ES-I3 (cell line): ENCODE data around the gene LARP7.
"Not testable (repeated sequence)": the region's sequence is repeated elsewhere in the genome, so short reads cannot be mapped to it uniquely, and the experiment has no call there.

Experiments used
- H3K36me3 ChIP-seq: 2 replicates; pipeline ENCODE4 v1.6.1; 2013; ENCODE audit warnings: mild to moderate bottlenecking, low read length, control low read depth, moderate library complexity; ENCODE audit not compliant: insufficient read depth
- H3K4me1 ChIP-seq: 2 replicates; pipeline ENCODE4 v1.6.1; 2013; ENCODE audit warnings: mild to moderate bottlenecking, control low read depth, low read length; ENCODE audit not compliant: insufficient read depth
- H3K9ac ChIP-seq: 2 replicates; pipeline ENCODE4 v1.6.1; 2013; ENCODE audit warnings: low read depth, mild to moderate bottlenecking, low read length, moderate library complexity
- H3K9me3 ChIP-seq: 2 replicates; pipeline ENCODE4 v1.6.1; 2013; ENCODE audit warnings: mild to moderate bottlenecking, low read length, moderate library complexity; ENCODE audit not compliant: control insufficient read depth, insufficient read depth

LARP7 gene

GRCh38 chr4:112644595-112645535 is 7.9 kb downstream of the LARP7 start:
- H3K9ac ChIP-seq, H3K4me1 ChIP-seq, H3K9me3 ChIP-seq: not testable (repeated sequence)
- peaks cover 15% of the 10 kb centered on the region for H3K36me3 ChIP-seq

DNA sequence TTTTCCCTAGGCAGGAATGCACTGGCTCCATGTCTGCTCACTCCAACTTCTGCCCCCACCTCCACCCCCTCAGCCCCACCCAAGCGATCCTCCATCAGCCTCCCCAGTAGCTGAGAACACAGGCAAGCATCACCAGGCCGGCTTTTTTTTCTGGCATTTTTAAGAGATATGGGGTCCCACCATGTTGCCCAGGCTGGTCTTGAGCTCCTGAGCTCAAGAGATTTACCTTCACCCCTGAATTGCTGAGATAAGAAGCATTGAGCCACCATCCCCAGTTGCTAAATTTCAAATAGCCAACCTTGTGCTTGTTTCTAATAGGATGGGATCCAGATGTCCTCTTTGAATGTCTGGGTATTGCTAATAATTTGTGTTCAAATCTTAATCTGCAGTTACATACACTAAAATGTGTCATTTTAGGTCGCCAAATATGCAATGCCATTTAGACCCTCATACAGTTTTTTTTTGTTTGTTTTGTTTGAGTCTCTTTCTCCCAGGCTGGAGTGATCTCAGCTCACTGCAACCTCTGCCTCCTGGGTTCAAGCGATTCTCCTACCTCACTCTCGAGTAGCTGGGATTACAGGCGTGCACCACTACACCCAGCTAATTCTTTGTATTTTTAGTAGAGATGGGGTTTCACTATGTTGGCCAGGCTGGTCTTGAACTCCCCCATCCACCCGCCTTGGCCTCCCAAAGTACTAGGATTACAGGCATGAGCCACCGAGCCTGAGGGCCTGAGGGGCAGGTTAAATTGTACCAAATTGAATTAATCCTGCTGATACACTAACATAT is 8.8 kb downstream of the LARP7 start:
- 0 out of 2 replicates have a peak, but pooled peaks cover 4% of the 10 kb centered on the region for H3K9me3 ChIP-seq
- H3K9ac ChIP-seq, result peak overlapping the region; percentile 84
- H3K36me3 ChIP-seq, result peaks cover 15% of the 10 kb centered on the region
- H3K4me1 ChIP-seq, result no peaks in the 10 kb centered on the region

- peaks cover 15% of the 10 kb centered on the region for H3K36me3 ChIP-seq
- H3K9ac ChIP-seq, result peak overlapping the region; percentile 84
- H3K4me1 ChIP-seq, result no peaks in the 10 kb centered on the region
- 0 out of 2 replicates have a peak, but pooled peaks cover 4% of the 10 kb centered on the region for H3K9me3 ChIP-seq
Observed at GRCh38 chr4:112646632-112647537, 9.9 kb downstream of the LARP7 start.

- Histone ChIP-seq H3K9ac (peak overlapping the region; percentile 84), H3K36me3 (peaks cover 15% of the 10 kb centered on the region), H3K9me3 (0 out of 2 replicates have a peak, but pooled peaks cover 4% of the 10 kb centered on the region), H3K4me1 (peaks cover 3% of the 10 kb centered on the region; the same call in 1 of the 2 replicates)
Observed at GRCh38 chr4:112647785-112648184, 10.8 kb downstream of the LARP7 start.

DNA sequence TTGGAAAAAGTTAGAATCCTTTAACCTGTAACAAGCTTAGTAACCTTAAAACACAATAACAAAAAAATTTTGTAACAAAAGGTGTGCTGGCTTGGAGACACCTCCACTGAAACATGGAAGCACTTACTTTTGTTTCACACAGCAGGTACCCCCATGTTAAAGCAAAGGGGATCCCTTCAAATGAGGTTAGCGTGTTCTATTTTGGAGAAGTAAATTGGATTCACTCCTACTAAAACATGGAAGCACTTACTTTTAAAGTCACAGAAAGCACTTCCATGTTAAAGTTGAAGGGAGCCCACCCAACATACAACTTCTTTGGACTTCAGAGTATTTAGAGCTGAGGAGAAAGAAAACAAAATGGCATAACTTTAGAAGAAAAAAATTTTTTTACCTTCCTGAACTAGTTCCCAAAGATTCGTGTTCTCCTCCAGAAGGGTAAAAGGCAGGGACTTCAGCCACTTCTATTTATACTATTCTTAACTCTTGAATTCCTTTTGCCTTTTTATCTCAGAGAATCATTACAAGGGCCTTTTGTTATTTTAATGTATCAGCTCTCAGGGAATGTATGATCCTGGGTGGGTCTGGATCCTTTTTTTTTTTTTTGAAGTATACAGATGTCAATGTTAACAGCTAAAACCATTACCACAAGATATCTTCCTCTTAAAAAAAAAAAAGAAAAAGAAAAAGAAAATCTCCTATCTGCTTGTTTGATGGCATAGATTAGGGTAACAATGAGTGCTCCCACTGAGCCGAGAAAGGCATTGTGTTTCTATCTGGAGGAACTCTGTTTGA is 11.5 kb downstream of the LARP7 start:
- peaks cover 6% of the 10 kb centered on the region for H3K4me1 ChIP-seq
- peak overlapping the region; percentile 84 for H3K9ac ChIP-seq
- peaks cover 15% of the 10 kb centered on the region for H3K36me3 ChIP-seq
- 0 out of 2 replicates have a peak, but pooled peaks cover 4% of the 10 kb centered on the region for H3K9me3 ChIP-seq

DNA sequence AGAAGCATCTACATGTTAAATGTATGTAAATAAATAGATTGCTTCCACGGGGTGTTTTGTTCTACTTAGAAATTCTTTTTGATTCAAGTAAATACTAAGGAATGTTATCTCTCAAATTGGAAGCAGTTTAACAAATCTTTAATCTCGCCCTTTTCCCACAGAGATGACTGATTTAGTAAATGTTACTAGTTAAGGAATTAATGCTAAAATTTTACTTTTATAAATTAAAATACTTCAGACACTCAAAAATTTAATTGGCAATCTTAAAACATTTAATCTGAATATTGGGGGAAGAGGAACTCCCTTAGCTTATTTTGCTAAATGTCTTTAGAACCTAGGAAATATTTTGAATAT is 12.1 kb downstream of the LARP7 start:
- peaks cover 12% of the 10 kb centered on the region for H3K4me1 ChIP-seq
- peaks cover 15% of the 10 kb centered on the region for H3K36me3 ChIP-seq
- H3K9me3 ChIP-seq, result 0 out of 2 replicates have a peak, but pooled peaks cover 4% of the 10 kb centered on the region
- H3K9ac ChIP-seq, result peak overlapping the region; percentile 84

DNA sequence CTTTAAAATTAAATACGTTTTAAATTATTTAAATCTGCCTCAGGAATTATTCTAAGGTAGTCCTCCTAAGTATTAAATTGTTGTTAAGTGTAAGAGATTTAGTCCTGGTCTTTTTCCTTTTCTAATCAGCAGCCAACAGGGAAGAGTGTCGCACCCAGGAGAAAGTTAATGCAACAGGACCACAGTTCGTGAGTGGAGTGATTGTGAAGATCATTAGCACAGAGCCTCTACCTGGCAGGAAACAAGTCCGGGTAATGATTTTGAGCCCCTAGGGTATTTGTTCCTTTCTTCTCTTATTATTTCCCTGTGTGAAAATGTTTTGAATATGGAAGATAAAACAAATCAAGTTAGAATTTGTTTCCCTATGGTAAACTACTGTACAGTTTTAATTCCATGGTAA is 13.4 kb downstream of the LARP7 start:
- Histone ChIP-seq H3K36me3 (peaks cover 15% of the 10 kb centered on the region), H3K9ac (peak overlapping the region; percentile 84), H3K9me3 (0 out of 2 replicates have a peak, but pooled peaks cover 4% of the 10 kb centered on the region), H3K4me1 (peaks cover 24% of the 10 kb centered on the region)

DNA sequence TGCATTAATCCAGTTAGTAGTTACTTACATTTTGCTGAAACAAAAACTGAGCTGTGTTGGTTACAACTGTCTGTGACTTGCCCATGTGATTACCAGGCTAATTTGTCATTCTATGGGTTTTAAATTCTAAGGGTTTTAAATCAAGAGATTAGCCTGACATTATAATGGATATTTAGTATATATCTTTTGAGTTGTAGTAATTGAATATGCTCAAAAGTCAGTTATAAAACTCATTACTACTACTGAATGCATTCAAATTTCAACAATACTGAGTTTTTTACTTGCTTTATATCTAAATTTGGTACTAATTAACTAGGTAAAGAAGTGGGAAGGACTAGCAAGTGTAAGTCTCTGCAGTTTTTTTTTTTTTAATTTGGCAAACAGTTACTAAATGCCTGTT is 14.7 kb downstream of the LARP7 start:
- Histone ChIP-seq H3K9me3 (0 out of 2 replicates have a peak, but pooled peaks cover 4% of the 10 kb centered on the region), H3K36me3 (peaks cover 15% of the 10 kb centered on the region), H3K4me1 (peaks cover 30% of the 10 kb centered on the region), H3K9ac (peak overlapping the region; percentile 84)

GRCh38 chr4:112652216-112652615 is 15.3 kb downstream of the LARP7 start:
- Histone ChIP-seq H3K36me3 (peaks cover 10% of the 10 kb centered on the region), H3K4me1 (peaks cover 30% of the 10 kb centered on the region), H3K9ac (peak overlapping the region; percentile 84; the same call in 1 of the 2 replicates), H3K9me3 (0 out of 2 replicates have a peak, but pooled peaks cover under 1% of the 10 kb centered on the region)

DNA sequence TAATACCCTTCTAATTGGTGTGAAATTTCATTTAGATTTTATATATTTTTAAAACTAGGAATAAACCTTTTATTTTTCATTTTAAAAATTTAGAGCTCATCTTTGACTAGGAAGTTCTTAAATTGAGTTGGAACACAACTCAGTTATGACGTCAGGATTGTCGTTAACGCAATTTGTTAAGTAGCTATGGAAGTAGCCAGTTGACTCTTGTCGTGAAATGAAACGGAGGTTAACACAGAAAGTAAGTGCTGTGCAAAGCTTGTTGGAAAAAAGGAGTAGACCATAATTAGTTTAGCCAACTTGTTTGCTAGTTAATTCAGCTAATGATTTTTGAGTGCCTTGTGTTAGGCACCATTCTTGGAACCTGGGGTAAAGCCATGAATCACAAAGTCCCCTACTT is 18.3 kb downstream of the LARP7 start:
- Histone ChIP-seq H3K9ac (peak overlapping the region; percentile 31), H3K9me3 (no peaks in the 10 kb centered on the region), H3K36me3 (no peaks in the 10 kb centered on the region), H3K4me1 (peaks cover 30% of the 10 kb centered on the region)

DNA sequence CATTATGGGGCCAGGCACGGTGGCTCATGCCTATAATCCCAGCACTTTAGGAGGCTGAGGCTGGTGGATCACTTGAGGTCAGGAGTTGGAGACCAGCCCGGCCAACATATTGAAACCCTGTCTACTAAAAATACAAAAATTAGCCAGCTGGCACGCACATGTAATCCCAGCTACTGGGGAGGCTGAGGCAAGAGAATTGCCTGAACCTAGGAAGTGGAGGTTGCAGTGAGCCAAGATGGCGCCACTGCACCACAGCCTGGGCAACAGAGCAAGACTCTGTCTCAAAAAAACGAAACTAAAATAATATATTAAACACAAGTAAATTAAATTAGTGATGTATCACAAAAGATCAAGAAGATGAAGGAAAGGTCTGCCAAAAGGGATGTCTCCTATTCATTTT is 19.2 kb downstream of the LARP7 start:
- H3K4me1 ChIP-seq, result peaks cover 30% of the 10 kb centered on the region
- not testable (repeated sequence) for H3K9me3 ChIP-seq, H3K36me3 ChIP-seq, H3K9ac ChIP-seq

- Histone ChIP-seq H3K9ac (no peak overlapping the region), H3K9me3 (no peaks in the 10 kb centered on the region), H3K36me3 (no peaks in the 10 kb centered on the region), H3K4me1 (no peaks in the 10 kb centered on the region)
Observed at GRCh38 chr4:112664611-112665010, 27.7 kb downstream of the LARP7 start.

- Histone ChIP-seq H3K9me3 (no peaks in the 10 kb centered on the region), H3K36me3 (no peaks in the 10 kb centered on the region), H3K9ac (no peak overlapping the region), H3K4me1 (no peaks in the 10 kb centered on the region)
Observed at GRCh38 chr4:112668131-112668530, 31.2 kb downstream of the LARP7 start.
